Activated T-cell treated with anti-CD3 and anti-CD28 coated beads, Interleukin-2, amount 50 U/mL, for 72 hours (primary cell): ENCODE data around the gene KCNIP3. TPM values are rescaled to one million over a fixed set of nuclear protein-coding genes. Genes with fewer than 3 reads are reported as not detected.

Experiments
- ATAC-seq, 2 donors: fragments of 150-1000 bp; cut with Tn5 transposase; replicated peaks in 1 of 2; 2 replicates each; pipeline ENCODE4 v1.10.0; 2021; ENCODE audit warnings: moderate library complexity in 2 of 2, mild to moderate bottlenecking in 1 of 2
- DNase-seq, 2 donors: peaks; one replicate each; pipeline ENCODE4 v3.0.0; 2021 to 2022; ENCODE audit warnings: mixed read lengths in 1 of 2
- H3K27ac Mint-ChIP-seq: one replicate; pipeline ENCODE4 v1.8.0; 2022; ENCODE audit warnings: mild to moderate bottlenecking, moderate library complexity, mixed read lengths
- H3K27me3 Mint-ChIP-seq: one replicate; pipeline ENCODE4 v1.8.0; 2022; ENCODE audit warnings: low read depth, mixed read lengths
- H3K36me3 Mint-ChIP-seq, 2 donors: one replicate each; pipeline ENCODE4 v1.8.0; 2022; ENCODE audit warnings: mixed read lengths in 2 of 2, mild to moderate bottlenecking in 1 of 2; ENCODE audit not compliant: insufficient read depth in 2 of 2
- H3K4me1 Mint-ChIP-seq: one replicate; pipeline ENCODE4 v1.8.0; 2022; ENCODE audit warnings: low read depth, mixed read lengths
- H3K4me3 Mint-ChIP-seq, 2 donors: one replicate each; pipeline ENCODE4 v1.8.0; 2022; ENCODE audit warnings: mild to moderate bottlenecking in 2 of 2, mixed read lengths in 2 of 2, moderate library complexity in 2 of 2
- H3K9me3 Mint-ChIP-seq, 2 donors: one replicate each; pipeline ENCODE4 v1.8.0; 2022; ENCODE audit warnings: mixed read lengths in 2 of 2
- total RNA-seq, 2 donors: library from RNA; stranded (reverse); gene quantifications; one replicate each; pipeline ENCODE4 v1.2.3, GENCODE V29; 2022

KCNIP3 gene
- total RNA-seq, 2 donors from 2014 or later = not detected

GRCh38 chr2:95315801-95316411, 18.8 kb downstream of the KCNIP3 start:
- Mint-ChIP-seq H3K4me1 (no peaks in the 10 kb centered on the region), H3K27ac (no peak overlapping the region), H3K9me3 (no peaks in the 10 kb centered on the region), H3K4me3 (no peak overlapping the region), H3K36me3 (no peaks in the 10 kb centered on the region), H3K27me3 (no peaks in the 10 kb centered on the region)
- no peak for ATAC-seq
- DNase-seq = no peak

- Mint-ChIP-seq H3K27me3 (no peaks in the 10 kb centered on the region), H3K4me3 (no peak overlapping the region), H3K9me3 (no peaks in the 10 kb centered on the region), H3K27ac (no peak overlapping the region), H3K36me3 (no peaks in the 10 kb centered on the region), H3K4me1 (no peaks in the 10 kb centered on the region)
- DNase-seq = no peak
- ATAC-seq = no peak
These were observed 19.4 kb downstream of the KCNIP3 start for GRCh38 chr2:95316466-95317122.

- no peak for DNase-seq
- no peaks in the 10 kb centered on the region for H3K9me3 Mint-ChIP-seq
- H3K36me3 Mint-ChIP-seq = no peaks in the 10 kb centered on the region
- no peaks in the 10 kb centered on the region for H3K27me3 Mint-ChIP-seq
- no peak overlapping the region for H3K4me3 Mint-ChIP-seq
- ATAC-seq = no peak
- no peak overlapping the region for H3K27ac Mint-ChIP-seq
- H3K4me1 Mint-ChIP-seq = no peaks in the 10 kb centered on the region
These were observed 20.0 kb downstream of the KCNIP3 start for GRCh38 chr2:95317123-95317500.

- Mint-ChIP-seq H3K36me3 (no peaks in the 10 kb centered on the region), H3K4me1 (no peaks in the 10 kb centered on the region), H3K9me3 (no peaks in the 10 kb centered on the region), H3K27me3 (no peaks in the 10 kb centered on the region), H3K27ac (no peak overlapping the region), H3K4me3 (no peak overlapping the region)
- ATAC-seq (no peak), DNase-seq (no peak)
These were observed 20.7 kb downstream of the KCNIP3 start for GRCh38 chr2:95317665-95318425.

GRCh38 chr2:95318431-95319220, 21.5 kb downstream of the KCNIP3 start:
- no peak for DNase-seq
- H3K27me3 Mint-ChIP-seq = no peaks in the 10 kb centered on the region
- no peaks in the 10 kb centered on the region for H3K9me3 Mint-ChIP-seq
- H3K4me3 Mint-ChIP-seq = no peak overlapping the region
- no peaks in the 10 kb centered on the region for H3K4me1 Mint-ChIP-seq
- no peak overlapping the region for H3K27ac Mint-ChIP-seq
- H3K36me3 Mint-ChIP-seq = no peaks in the 10 kb centered on the region
- no peak for ATAC-seq

- DNase-seq (no peak), ATAC-seq (no peak)
- H3K27me3 Mint-ChIP-seq = no peaks in the 10 kb centered on the region
- no peak overlapping the region for H3K27ac Mint-ChIP-seq
- no peak overlapping the region for H3K4me3 Mint-ChIP-seq
- no peaks in the 10 kb centered on the region for H3K36me3 Mint-ChIP-seq
- no peaks in the 10 kb centered on the region for H3K4me1 Mint-ChIP-seq
- H3K9me3 Mint-ChIP-seq = no peaks in the 10 kb centered on the region
These were observed 22.6 kb downstream of the KCNIP3 start for GRCh38 chr2:95319481-95320343.

GRCh38 chr2:95320344-95320712, 23.2 kb downstream of the KCNIP3 start:
- no peaks in the 10 kb centered on the region for H3K36me3 Mint-ChIP-seq
- DNase-seq (no peak), ATAC-seq (no peak)
- no peak overlapping the region for H3K27ac Mint-ChIP-seq
- no peak overlapping the region for H3K4me3 Mint-ChIP-seq
- no peaks in the 10 kb centered on the region for H3K9me3 Mint-ChIP-seq
- H3K27me3 Mint-ChIP-seq = no peaks in the 10 kb centered on the region
- H3K4me1 Mint-ChIP-seq = no peaks in the 10 kb centered on the region

GRCh38 chr2:95320986-95321767, 24.0 kb downstream of the KCNIP3 start:
- H3K4me1 Mint-ChIP-seq = no peaks in the 10 kb centered on the region
- no peak overlapping the region for H3K27ac Mint-ChIP-seq
- H3K9me3 Mint-ChIP-seq = peaks cover 0 to 8% of the 10 kb centered on the region in 2 donors
- H3K4me3 Mint-ChIP-seq = no peak overlapping the region
- no peak for DNase-seq
- no peaks in the 10 kb centered on the region for H3K36me3 Mint-ChIP-seq
- no peak for ATAC-seq
- H3K27me3 Mint-ChIP-seq = no peaks in the 10 kb centered on the region

- H3K9me3 Mint-ChIP-seq = peaks cover 0 to 8% of the 10 kb centered on the region in 2 donors
- H3K36me3 Mint-ChIP-seq = no peaks in the 10 kb centered on the region
- H3K4me3 Mint-ChIP-seq = no peak overlapping the region
- H3K4me1 Mint-ChIP-seq = no peaks in the 10 kb centered on the region
- H3K27me3 Mint-ChIP-seq = no peaks in the 10 kb centered on the region
- peak; percentile 7 to 18 for DNase-seq
- ATAC-seq = no peak
- no peak overlapping the region for H3K27ac Mint-ChIP-seq
These were observed 26.4 kb downstream of the KCNIP3 start for GRCh38 chr2:95323347-95324155.

GRCh38 chr2:95325026-95325425, 27.9 kb downstream of the KCNIP3 start:
- no peaks in the 10 kb centered on the region for H3K27me3 Mint-ChIP-seq
- H3K36me3 Mint-ChIP-seq = no peaks in the 10 kb centered on the region
- DNase-seq (no peak), ATAC-seq (no peak)
- no peak overlapping the region for H3K4me3 Mint-ChIP-seq
- H3K9me3 Mint-ChIP-seq = peaks cover 0 to 8% of the 10 kb centered on the region in 2 donors
- H3K27ac Mint-ChIP-seq = no peak overlapping the region
- no peaks in the 10 kb centered on the region for H3K4me1 Mint-ChIP-seq

- no peak for ATAC-seq
- no peaks in the 10 kb centered on the region for H3K36me3 Mint-ChIP-seq
These were observed 28.7 kb downstream of the KCNIP3 start for GRCh38 chr2:95325590-95326432.

More at GRCh38 chr2:95325590-95326432, 28.7 kb downstream of the KCNIP3 start:
- DNase-seq = no peak
- H3K4me3 Mint-ChIP-seq = no peak overlapping the region
- peaks cover 0 to 8% of the 10 kb centered on the region in 2 donors for H3K9me3 Mint-ChIP-seq
- no peaks in the 10 kb centered on the region for H3K4me1 Mint-ChIP-seq
- H3K27me3 Mint-ChIP-seq = no peaks in the 10 kb centered on the region
- H3K27ac Mint-ChIP-seq = no peak overlapping the region
